NCI-H226 (cell line): ENCODE results near the gene MTERF4.
"Not testable (repeated sequence)": the region's sequence is repeated elsewhere in the genome, so short reads cannot be mapped to it uniquely, and the experiment has no call there.

Source experiments
- DNase-seq: peaks from one replicate; pipeline ENCODE4 v3.0.0-alpha.2; 2015

MTERF4 gene

DNA sequence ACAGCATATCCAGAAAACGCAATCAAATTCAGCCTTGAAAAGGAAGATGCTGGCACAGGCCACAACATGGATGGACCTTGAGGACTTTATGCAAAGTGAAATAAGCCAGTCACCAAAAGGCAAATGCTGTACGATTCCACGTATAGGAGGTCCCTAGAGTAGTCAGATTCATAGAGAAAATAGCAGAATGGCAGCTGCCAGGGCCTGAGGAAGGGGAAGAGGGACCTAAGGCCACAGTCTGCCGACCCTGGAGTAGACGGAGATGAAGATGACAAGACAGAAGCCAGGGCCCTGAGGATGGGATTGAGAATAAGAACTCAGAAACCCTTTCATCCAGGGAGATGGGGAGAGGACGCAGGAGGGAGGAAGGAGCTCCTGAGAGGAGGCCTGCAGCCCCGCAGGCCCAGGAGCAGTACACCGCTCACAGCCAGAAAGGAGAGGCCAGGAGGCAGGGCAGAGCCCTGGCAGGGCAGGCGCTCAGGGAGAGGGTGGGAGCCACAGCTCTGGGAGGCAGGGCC, 8.1 kb upstream of the MTERF4 start:
- DNase-seq: no peak

DNA sequence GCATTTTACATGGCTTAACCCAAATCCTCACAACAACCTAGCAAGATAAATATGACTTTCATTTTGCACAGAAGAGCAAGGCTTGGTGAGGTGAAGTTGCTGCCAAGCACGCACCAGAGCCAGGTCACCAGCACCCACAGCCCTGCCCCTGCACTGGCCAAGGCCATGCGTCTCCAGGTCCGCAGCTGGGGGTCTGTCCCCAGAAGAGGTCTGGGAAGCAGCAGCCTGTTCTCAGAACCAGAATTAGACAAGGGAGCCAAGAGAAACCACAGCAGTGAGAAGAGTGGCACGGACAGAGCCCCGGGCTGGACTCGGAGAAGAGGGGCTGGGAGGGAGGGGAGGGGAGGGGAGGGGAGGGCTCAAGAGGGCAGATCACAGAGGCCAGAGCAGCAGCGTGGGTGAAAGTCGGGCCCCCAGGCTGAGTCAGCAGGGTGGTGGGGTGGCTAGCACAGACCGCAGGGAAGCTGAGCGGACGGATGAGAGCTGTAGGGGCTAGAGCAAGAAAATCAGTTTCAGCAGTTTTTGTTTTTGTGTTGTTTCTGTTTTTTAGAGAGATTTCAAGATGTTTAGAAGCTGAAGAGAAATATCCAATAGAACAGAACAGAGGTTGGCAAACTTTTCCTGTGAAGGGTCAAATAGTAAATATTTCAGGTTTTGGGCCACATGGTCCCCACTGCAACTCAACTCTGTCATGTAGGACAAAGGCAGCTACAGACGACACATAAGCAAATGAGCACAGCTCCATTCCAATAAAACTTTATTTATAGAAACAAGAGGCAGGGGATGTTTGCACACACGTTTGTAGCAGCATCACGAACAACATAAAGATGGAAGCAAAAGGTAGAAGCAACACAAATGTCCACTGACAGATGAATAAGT, 7.4 kb upstream of the MTERF4 start:
- DNase-seq: no peak

DNA sequence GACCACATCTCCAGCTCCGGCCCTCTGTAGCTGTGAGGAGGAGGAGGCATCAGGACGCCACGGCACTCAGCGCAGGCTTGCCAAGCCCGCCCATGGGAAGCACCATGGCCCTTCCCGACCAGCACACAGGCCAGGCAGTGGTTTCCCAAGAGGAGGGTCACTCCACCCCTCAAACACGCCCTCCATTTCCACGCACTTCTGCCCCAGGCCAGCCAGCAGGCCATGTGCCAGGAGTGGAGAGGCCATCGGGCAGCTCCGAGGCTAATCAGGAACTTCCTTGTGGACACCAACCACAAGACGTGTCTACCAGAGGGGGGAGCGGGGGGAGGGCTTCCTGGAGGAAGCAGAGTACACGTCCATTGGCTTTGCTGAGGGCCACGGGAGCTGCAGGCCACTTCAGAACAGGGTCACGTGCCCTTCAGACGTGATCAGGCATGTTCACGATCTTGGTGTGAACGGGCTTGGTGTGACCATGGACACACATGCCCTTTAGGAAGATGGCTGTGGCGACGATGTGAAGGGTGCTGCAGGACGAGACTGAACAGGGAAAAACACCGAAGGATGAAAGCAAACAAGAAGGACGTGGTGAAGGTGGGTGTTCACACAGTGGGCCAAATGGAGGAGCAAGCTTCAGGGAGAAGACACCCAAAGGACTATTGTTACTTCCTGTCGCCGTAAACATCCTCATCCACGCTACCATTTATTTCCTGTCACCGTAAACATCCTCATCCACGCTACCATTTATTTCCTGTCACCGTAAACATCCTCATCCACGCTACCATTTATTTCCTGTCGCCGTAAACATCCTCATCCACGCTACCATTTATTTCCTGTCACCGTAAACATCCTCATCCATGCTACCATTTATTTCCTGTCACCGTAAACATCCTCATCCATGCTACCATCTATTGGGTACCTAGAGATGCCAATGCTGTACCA, 6.5 kb upstream of the MTERF4 start:
- no peak for DNase-seq

DNA sequence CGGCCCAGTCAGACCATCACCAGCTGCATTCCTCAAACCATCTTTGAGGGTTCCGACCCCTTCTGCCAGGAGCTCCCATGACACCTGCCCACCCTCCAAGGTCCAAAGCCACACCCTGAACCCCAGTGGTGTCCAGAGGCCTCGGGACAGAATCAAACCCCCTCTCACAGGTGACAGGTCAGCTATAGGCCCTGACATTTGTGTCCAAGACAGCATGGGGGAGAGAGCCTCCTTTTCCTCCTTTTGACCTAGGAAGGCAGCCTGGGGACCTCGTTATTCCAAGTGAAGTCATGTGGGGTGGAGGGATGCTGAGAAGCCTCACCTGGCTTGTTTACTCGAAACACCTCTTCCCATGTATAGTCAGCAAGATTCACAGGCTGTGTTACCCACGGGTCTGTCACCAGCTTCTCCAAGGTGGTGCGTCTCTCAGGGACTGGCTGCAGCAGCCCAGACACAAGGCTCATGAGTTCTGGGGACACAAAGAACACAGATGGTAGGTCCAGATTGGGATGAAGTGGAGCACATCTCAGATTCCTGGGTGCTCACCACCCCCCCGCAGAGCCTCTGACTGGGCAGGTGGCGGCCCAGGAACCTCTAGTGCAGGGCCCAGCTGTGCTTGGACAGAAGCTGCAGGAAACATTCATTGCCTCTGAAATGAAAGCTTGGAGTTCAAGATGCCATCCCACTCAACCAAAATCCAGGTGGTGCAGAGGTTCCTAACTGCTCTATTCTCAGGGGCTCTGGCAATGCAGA, 5.1 kb upstream of the MTERF4 start:
- DNase-seq: no peak

DNA sequence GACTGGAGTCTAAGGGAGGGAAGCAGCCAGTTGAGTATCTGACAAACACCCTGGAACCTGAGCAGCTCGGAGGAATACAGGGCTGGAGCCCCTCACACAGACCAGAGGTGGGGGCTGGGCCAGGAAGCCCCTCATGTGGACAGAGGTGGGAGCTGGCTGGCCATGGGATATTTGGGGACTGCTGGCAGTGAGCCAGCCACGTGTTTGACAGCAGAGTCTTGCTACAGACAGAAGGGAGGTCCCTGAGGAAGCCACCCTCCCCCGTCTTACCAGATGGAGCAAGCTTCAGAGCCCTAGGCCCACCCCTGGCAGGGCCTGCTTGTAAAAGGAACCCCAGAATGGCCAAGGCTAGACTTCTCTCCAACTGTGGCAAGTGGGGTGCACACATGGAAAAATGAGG, 3.6 kb upstream of the MTERF4 start:
- DNase-seq: no peak

DNA sequence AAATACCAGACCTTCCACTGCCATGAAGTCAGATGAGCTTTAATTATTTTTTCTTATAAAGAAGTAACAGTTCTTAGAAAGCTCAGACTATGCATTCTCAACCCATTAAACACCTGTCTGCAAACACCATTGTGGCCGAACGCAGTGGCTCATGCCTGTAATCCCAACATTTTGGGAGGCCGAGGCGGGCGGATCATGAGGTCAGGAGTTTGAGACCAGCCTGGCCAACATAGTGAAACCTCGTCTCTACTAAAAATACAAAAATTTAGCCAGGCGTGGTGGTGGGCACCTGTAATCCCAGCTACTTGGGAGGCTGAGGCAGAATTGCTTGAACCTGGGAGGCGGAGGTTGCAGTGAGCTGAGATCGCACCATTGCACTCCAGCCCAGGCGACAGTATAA, 2.5 kb upstream of the MTERF4 start:
- not testable (repeated sequence) for DNase-seq

DNA sequence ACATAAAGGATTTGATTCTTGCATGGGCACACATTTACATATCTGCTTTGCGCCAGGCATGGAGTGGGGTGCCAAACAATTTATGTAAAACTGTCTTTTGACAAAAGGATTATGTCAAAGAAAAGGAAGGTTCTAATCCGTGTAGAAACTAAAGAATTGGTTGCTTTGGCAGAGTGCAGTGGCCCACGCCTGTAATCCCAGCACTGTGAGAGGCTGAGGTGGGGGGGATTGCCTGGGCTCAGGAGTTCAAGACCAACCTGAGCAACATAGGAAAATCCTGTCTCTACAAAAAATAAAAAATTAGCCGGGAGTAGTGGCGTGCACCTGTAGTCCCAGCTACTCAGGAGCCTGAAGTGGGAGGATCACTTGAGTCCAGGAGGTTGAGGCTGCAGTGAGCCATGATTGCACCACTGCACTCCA, 1.1 kb upstream of the MTERF4 start:
- no peak for DNase-seq

DNA sequence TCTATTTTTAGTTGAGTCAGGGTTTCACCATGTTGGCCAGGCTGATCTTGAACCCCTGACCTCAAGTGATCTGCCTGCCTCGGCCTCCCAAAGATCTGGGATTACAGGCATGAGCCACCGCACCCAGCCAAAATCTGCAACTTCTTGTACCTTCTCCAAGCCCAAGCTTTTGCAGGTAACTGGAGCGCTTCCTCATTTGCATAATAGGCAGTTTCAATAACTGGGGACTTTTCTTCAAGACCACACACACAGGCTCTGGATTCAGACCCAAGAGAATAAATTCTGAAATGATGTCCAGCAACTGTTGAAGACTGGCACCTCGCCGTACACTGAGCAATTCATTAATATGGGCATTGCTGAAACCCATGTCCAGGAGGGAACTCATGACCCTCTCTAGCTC, 2.8 kb downstream of the MTERF4 start:
- no peak for DNase-seq

DNA sequence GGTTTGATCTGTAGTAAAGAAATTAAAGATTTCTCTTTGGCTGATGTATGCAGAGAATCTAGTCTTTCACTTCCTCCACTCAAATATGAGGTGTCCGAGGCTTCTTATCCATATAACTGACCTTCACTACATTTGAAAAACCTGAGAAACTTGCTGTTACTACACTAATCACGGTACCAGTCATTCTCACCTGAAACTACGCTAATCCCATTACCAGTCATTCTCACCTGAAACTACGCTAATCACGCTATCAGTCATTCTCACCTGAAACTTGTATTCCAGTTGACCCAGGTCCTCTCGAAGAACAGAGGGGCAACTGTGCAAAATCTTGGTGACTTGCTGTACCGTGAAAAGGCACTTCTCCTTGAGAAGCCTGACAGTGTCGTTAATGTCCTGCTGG, 5.1 kb downstream of the MTERF4 start:
- no peak for DNase-seq

DNA sequence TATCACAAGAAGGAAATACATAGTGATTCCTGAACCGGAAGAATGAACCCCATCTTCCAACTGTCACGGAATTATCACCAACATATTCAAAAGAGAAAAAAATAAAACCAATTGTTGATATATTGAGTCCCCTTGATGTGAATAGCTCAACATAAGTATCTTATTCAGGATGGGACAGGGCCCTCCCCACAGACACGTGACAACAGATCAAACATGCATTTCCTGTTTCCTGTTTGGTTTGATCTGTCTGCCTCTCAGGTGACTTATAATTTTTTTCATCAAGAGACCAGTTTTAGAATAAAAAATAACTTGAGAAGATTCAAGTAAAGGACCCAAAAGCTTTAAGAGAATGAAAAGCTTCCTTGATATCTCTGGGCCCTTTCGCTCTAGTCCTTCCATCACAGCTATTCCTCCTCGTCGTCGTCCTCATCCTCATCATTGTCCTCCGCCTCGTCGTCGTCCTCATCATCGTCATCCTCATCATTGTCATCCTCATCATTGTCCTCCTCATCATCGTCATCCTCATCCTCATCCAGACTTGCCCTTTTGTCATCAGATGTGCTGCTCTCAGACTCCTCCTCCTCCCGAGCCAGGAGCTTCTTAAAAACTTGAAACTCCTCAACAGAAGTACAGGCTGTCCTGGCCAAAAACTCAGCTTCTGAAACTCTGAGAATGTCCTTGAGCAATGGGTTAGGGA, 6.3 kb downstream of the MTERF4 start:
- no peak for DNase-seq

DNA sequence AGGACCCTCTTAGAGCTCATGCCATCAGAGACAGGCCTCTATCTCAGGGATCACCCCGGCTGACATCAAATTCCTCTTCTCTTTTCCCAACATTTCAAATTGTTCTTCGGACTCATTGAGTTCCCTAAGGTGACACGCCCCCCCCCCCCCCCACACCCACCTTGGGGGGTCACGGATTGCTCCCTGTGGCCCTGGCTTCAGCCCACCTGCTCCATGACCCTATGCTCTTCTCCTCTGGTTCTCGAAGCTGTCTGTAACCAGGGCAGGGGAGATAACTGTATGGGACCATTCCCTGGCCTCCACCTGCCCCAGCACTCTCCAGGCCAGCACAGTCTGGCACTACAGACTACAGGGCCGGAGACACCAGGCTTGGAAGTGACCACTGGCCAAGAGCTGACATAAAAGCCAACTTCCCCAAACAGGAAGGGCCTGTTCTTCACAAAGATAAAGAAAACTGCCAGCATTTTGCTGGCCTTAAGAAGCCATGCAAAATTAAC, 7.1 kb downstream of the MTERF4 start:
- DNase-seq: no peak

DNA sequence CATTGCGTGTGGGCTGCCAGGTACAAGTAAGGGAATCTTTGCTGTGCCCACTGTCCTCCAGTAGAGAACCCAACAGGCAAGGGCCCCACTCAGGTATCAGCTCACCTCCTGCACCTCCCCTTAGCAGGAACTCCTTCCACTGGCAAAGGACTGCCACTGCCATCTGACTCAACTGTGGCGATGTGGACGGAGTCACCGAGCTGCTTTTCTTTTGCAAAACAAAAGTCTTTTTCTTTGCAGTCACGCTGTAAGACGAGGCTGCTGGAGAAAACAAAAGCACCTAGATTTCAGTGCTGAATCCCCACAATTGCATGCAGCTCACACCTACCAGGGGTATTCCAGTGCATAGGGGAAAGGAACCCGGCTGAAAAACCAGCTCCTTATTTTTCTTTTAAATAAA, 7.9 kb downstream of the MTERF4 start:
- DNase-seq: no peak

DNA sequence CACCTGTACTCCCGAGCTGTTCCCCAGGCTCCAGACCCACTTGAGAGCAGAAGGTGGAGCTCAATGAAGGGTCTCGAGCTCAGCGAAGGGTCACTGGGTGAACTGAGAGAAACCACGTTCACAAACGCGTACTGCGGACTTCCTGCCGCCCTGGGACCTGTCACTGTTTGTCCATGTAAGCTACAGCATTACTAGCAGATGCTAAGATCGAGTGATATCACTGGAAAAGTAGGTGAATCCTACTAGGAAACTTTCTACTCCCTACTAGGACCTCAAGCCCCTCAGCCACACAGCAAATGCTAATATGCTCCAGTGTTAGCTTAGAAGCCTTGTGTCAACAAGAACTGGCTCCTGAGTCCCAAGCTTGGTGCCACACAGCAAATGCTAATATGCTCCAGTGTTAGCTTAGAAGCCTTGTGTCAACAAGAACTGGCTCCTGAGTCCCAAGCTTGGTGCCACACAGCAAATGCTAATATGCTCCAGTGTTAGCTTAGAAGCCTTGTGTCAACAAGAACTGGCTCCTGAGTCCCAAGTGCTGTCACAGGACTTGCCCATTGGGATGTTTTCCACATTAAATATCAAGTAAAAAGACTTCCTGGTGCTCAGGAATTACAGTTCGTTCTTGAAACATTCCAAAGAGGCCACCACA, 8.8 kb downstream of the MTERF4 start:
- not testable (repeated sequence) for DNase-seq

DNA sequence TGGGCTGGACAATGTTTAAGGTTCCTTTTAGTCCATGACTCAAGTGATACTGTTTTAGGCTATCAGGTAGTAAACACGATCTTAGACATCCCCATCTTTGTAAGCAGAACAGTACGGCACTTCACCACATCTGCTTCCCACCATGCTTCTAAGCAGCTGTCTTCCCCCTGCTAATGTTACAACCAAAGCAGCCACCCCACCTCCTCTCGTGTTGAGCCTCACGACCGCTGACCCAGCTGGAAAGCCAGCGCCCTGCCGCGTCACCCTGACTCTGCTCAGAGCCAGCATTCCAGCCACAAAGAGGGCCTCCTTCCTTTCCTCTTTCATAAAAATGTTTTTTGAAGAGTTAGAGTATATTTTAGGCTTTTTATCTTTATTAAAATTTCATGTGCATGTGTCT, 9.4 kb downstream of the MTERF4 start:
- DNase-seq: no peak

DNA sequence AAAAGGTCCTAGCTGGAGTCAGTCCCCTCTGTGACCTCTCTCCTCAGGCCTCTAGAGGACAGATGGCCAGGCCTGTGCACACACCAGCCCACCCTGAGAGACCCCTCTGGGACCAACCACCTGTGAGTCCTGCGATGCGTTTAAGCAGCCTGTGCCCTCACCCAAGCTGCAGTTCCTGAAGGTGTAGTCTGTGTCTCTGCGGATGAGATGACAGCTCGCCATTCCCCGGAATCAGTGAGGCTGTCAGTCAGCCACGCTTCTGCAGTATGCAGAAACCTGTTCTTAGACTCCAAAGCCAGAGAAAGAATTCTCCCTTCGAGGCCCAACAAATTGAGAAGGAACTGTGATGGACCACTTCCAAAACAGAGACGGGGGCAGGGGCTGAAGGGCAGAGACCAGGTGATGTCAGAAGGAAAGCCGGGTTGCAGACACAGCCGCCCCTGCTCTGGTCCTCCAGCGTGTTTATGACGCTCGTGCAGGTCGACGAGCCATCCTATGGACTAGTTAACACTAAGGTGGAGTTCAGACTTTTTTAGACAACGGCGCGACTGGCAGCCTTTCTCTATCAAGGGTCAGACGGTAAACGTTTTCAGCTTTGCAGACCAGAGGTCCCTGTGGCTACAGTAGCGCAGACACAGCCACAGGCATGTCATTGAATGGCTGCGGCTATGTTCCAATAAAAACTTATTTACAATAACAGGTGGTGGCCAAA, 10.2 kb downstream of the MTERF4 start:
- DNase-seq: no peak

DNA sequence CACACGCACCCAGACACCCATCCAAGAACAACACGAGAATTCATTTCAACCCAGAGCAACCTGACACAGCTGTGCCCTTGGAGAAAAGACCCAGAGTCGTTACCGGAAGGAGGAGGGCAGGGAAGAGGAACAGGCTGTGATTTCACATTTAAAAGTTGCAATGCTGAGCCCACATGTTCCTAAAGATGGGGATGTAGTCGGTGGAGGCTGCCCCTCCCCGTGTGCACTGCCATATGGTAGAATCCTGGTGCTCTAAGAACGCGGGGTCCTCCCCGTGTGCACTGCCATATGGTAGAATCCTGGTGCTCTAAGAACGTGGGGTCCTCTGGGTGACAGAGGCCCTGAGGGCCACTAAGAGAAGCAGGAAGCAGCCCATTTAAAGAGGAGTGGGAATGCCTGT, 10.9 kb downstream of the MTERF4 start:
- DNase-seq: no peak

DNA sequence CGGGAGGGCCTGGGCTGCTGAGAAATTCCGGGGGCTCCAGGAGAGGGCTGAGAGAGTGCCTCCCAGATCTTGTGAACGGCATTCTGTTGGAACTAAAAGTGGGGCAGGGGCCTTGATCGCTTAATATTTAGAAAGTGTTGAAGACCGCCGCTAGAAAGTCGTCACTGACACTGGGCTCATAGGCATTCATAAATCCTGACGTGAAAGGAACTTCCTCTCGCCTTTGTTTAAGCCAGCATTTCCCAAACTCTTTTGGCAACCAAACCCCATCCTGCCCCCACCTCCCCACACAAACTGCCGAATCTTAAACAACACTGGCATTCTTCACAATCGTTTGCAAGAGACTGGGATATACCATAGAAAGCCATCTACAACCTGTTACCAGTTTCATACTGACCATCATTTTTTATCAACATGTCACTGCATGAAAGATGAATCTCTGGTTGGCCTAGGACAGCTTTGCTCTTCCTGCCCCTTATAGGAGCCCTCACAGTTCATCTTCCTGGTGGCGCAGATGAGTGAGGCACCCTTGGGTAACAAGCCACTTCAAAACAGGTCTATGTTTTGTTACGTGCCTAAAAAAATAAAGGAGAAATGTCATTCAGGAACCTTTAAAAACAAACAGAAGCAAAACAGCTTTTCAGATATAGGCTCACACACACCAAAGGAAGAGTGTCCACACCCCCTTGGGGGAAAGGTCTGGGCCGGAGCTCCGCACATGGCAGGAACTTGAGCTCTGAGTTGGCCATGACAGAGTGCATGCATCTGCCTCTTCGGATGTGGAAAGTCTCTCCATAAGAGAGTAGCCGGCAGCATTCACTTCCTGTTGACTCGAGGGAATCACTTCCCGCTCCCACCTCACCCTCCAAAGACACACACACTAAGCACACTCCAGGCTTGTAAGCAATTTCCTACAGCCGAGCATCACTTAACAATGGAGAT, 13.0 kb downstream of the MTERF4 start:
- no peak for DNase-seq

DNA sequence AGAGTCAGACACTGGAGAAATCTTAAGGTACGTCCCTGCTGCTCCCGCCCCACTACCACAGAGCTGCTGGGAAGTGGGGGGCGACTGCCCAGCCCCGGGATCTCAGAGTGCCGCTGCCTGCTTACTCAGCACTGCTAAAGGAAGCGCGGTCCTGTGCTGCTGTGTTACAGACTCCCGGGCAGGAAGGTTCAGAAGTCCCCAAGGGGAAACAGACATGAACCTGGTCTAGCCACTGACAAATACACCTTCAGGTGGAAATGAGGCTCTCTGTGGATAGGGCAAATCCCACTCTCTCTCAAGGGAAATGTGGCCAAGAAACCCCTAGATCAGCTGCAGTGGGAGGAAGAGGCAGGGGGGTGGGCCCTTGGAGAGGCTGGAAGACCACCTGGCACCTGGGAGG, 13.7 kb downstream of the MTERF4 start:
- no peak for DNase-seq

DNA sequence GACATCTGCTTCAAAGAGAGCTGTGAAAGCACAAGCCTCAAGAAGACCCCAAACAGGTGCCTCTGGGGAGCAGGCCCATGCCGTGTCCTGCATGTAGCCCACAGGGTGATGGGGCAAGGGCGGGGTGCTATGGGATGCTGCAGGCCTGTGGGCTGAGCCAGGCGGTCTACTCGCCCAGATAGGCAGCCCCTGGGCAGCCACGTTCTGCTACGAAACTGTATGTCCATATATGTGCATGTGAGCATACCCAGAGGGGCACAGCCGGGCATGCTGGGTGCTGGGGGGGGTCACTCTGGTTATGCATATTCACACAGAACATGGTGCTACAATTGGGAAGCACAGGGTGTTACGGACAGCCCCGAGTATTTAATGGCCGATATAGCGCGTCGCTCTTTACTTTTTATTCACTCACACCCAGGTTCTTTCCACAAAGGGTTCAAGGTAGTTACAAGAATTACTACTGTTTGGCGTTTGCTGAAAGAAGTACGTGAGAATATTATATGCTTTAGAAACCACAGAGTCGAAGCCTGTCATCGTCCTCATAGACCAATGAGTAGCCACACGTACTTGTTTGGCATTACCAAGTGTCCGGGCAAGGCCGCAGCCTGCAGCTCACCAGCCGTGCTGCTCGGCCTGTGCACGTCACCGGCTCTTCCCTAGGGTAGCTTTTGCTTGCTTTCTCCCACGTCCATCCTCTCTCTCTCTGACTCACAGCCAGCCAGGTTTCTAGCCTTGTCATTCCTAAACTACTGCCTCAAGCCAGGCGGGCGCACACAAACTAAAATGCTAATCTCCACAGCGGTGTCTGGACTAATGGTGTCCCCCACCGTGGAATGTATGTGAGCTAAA, 14.4 kb downstream of the MTERF4 start:
- DNase-seq: no peak
